ENCODE results near the gene P4HB.

DNA sequence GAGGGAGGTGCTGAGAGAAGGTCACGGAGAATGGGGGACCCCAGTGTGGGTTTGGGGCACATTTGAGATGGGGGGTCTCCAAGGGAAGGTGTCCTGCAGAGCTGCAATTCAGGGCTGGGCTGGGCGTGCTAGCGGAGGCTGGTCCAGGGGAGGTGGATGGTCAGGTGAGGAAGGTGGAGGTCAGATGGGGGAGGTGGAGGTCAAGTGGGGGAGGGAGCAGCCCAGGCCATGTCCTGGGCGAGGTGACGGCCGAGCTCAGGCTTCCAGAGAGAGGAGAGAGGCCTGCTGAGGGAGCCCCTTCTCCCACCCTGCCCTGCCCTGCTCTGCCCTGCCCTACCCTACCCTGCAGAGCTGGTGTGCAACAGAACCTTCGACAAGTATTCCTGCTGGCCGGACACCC, 49.9 kb downstream of the P4HB start:
- TF ChIP-seq, protein P1, sequence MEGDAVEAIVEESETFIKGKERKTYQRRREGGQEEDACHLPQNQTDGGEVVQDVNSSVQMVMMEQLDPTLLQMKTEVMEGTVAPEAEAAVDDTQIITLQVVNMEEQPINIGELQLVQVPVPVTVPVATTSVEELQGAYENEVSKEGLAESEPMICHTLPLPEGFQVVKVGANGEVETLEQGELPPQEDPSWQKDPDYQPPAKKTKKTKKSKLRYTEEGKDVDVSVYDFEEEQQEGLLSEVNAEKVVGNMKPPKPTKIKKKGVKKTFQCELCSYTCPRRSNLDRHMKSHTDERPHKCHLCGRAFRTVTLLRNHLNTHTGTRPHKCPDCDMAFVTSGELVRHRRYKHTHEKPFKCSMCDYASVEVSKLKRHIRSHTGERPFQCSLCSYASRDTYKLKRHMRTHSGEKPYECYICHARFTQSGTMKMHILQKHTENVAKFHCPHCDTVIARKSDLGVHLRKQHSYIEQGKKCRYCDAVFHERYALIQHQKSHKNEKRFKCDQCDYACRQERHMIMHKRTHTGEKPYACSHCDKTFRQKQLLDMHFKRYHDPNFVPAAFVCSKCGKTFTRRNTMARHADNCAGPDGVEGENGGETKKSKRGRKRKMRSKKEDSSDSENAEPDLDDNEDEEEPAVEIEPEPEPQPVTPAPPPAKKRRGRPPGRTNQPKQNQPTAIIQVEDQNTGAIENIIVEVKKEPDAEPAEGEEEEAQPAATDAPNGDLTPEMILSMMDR (IDR thresholded peaks at IDR 0.05; ENCODE audit: insufficient read depth, low read length): no peak
- TF ChIP-seq, protein P2, sequence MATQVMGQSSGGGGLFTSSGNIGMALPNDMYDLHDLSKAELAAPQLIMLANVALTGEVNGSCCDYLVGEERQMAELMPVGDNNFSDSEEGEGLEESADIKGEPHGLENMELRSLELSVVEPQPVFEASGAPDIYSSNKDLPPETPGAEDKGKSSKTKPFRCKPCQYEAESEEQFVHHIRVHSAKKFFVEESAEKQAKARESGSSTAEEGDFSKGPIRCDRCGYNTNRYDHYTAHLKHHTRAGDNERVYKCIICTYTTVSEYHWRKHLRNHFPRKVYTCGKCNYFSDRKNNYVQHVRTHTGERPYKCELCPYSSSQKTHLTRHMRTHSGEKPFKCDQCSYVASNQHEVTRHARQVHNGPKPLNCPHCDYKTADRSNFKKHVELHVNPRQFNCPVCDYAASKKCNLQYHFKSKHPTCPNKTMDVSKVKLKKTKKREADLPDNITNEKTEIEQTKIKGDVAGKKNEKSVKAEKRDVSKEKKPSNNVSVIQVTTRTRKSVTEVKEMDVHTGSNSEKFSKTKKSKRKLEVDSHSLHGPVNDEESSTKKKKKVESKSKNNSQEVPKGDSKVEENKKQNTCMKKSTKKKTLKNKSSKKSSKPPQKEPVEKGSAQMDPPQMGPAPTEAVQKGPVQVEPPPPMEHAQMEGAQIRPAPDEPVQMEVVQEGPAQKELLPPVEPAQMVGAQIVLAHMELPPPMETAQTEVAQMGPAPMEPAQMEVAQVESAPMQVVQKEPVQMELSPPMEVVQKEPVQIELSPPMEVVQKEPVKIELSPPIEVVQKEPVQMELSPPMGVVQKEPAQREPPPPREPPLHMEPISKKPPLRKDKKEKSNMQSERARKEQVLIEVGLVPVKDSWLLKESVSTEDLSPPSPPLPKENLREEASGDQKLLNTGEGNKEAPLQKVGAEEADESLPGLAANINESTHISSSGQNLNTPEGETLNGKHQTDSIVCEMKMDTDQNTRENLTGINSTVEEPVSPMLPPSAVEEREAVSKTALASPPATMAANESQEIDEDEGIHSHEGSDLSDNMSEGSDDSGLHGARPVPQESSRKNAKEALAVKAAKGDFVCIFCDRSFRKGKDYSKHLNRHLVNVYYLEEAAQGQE (IDR thresholded peaks at IDR 0.05; ENCODE audit: insufficient replicate concordance, low read depth): no peak
- TF ChIP-seq POLR2AphosphoS5 (IDR thresholded peaks at IDR 0.05; ENCODE audit: low read depth) (no peak), GABPA (IDR thresholded peaks at IDR 0.05; ENCODE audit: low read depth) (no peak)

Measured in HL-60 (cell line).